A673 (cell line): ENCODE results near the gene SPHK1. TPM values are rescaled to one million over a fixed set of nuclear protein-coding genes. Genes with fewer than 3 reads are reported as not detected.

Experiments
- BruUV-seq: library from RNA; stranded (reverse); fragments of 400-500 nt; replicated peaks from 2 replicates; lab custom pipeline; 2021; lab: Mats Ljungman, UMichigan
- CTCF ChIA-PET: fragments of 300-600 bp; sonication (Branson Sonifier 250); formaldehyde crosslinking; loops from one replicate; lab custom pipeline; 2022; ENCODE audit warnings: antibody characterized with exemption; lab: Charles Lee
- POLR2A ChIA-PET: fragments of 300-600 bp; sonication (Branson Sonifier 250); formaldehyde crosslinking; loops from one replicate; lab custom pipeline; 2022; ENCODE audit warnings: antibody characterized with exemption; ENCODE audit not compliant: low non-redundant PET; lab: Charles Lee
- DNase-seq: peaks from one replicate; pipeline ENCODE4 v3.0.0-alpha.2; 2015; ENCODE audit warnings: low spot score
- H3K27ac ChIP-seq: fragments of 200-600 bp; sonication (generic); 2 replicates; pipeline ENCODE4 v1.5.1; 2016; ENCODE audit warnings: mixed run types, low read depth, mild to moderate bottlenecking, mixed read lengths, antibody characterized with exemption, low read length; ENCODE audit not compliant: poor library complexity, severe bottlenecking
- H3K27me3 ChIP-seq: fragments of 200-600 bp; sonication (generic); replicated peaks from 2 replicates; pipeline ENCODE4 v1.6.1; 2017; ENCODE audit warnings: mixed run types, low read depth, mild to moderate bottlenecking, mixed read lengths, antibody characterized with exemption, low read length; ENCODE audit not compliant: insufficient read depth, poor library complexity
- H3K36me3 ChIP-seq: fragments of 200-600 bp; sonication (generic); 2 replicates; pipeline ENCODE4 v1.6.1; 2016; ENCODE audit warnings: mixed run types, mild to moderate bottlenecking, mixed read lengths, antibody characterized with exemption, low read length; ENCODE audit not compliant: insufficient read depth, poor library complexity, severe bottlenecking
- H3K4me1 ChIP-seq: fragments of 200-600 bp; sonication (generic); 2 replicates; pipeline ENCODE4 v1.6.1; 2017; ENCODE audit warnings: mixed run types, mild to moderate bottlenecking, mixed read lengths, antibody characterized with exemption, low read length; ENCODE audit not compliant: insufficient read depth, poor library complexity, severe bottlenecking
- H3K4me3 ChIP-seq: fragments of 200-600 bp; sonication (generic); 2 replicates; pipeline ENCODE4 v1.5.1; 2016; ENCODE audit warnings: low read depth, mixed run types, mild to moderate bottlenecking, mixed read lengths, low read length; ENCODE audit not compliant: poor library complexity, severe bottlenecking
- H3K9me3 ChIP-seq: fragments of 200-600 bp; sonication (generic); 2 replicates; pipeline ENCODE4 v1.6.1; 2016; ENCODE audit warnings: mixed run types, low read depth, mild to moderate bottlenecking, mixed read lengths, antibody characterized with exemption, low read length; ENCODE audit not compliant: poor library complexity, severe bottlenecking
- CTCF ChIP-seq: fragments of 300-800, 200-600 bp; sonication (generic); conservative IDR thresholded peaks from 2 replicates; pipeline ENCODE4 v1.5.1; 2017; ENCODE audit warnings: low read depth, mild to moderate bottlenecking, antibody characterized with exemption, low read length, moderate library complexity, mixed read lengths
- EZH2 ChIP-seq: fragments of 200-600 bp; sonication (generic); IDR thresholded peaks from 2 replicates; pipeline ENCODE4 v1.6.1; 2017; ENCODE audit warnings: borderline replicate concordance, low read depth, mild to moderate bottlenecking, mixed read lengths, antibody characterized with exemption, low read length; ENCODE audit not compliant: poor library complexity, severe bottlenecking
- intact Hi-C: fragments of 100-400 bp; cut with micrococcal nuclease; formaldehyde crosslinking; loops from one replicate; pipeline ENCODE4 v1.10.0; 2022; ENCODE audit not compliant: unreplicated experiment
- total RNA-seq: library from RNA; stranded (reverse); gene quantifications from 2 replicates; pipeline ENCODE4 v1.2.3, GENCODE V29; 2021

SPHK1 gene
- total RNA-seq, 1 experiment from 2014 or later: 0.54 TPM

- Histone ChIP-seq H3K9me3 (no peaks in the 10 kb centered on the region), H3K4me1 (peaks cover 6% of the 10 kb centered on the region), H3K4me3 (no peak overlapping the region), H3K27me3 (no peaks in the 10 kb centered on the region), H3K36me3 (no peaks in the 10 kb centered on the region), H3K27ac (no peak overlapping the region)
- intact Hi-C loops: loop anchor here (1.0 kb wide), 1 partner anchor 28 kb away; no protein-coding TSS in a partner anchor
- ChIA-PET POLR2A (interaction anchor here (0.6 kb wide), 1 partner anchor 51 kb away, joined by 6 read pairs; no protein-coding TSS in a partner anchor), CTCF (no interaction called here)
- BruUV-seq: no TSS peak
- DNase-seq: no peak
- TF ChIP-seq CTCF: no peak
- TF ChIP-seq EZH2: no peak
Observed at GRCh38 chr17:76354747-76355310, 29.6 kb upstream of the SPHK1 start.

- no peak overlapping the region for H3K4me3 ChIP-seq
- no peaks in the 10 kb centered on the region for H3K27me3 ChIP-seq
- no peak for DNase-seq
- no TSS peak for BruUV-seq
- H3K4me1 ChIP-seq: peaks cover 3% of the 10 kb centered on the region
- intact Hi-C loops: no loop called here
- H3K27ac ChIP-seq: no peak overlapping the region
- CTCF ChIA-PET: no interaction called here
- POLR2A ChIA-PET: no interaction called here
- TF ChIP-seq CTCF: no peak
- no peak for TF ChIP-seq EZH2
- H3K9me3 ChIP-seq: no peaks in the 10 kb centered on the region
- no peaks in the 10 kb centered on the region for H3K36me3 ChIP-seq
Observed at GRCh38 chr17:76356803-76357456, 27.5 kb upstream of the SPHK1 start.

GRCh38 chr17:76357597-76358158 is 26.7 kb upstream of the SPHK1 start:
- Histone ChIP-seq H3K36me3 (no peaks in the 10 kb centered on the region), H3K4me3 (no peak overlapping the region), H3K4me1 (no peaks in the 10 kb centered on the region), H3K9me3 (no peaks in the 10 kb centered on the region), H3K27ac (no peak overlapping the region), H3K27me3 (no peaks in the 10 kb centered on the region)
- no peak for DNase-seq
- no TSS peak for BruUV-seq
- TF ChIP-seq CTCF (no peak), EZH2 (no peak)
- intact Hi-C loops: no loop called here
- ChIA-PET CTCF (no interaction called here), POLR2A (no interaction called here)
